Fibroblast of villous mesenchyme (primary cell): ENCODE results near the gene E4F1. TPM values are rescaled to one million over a fixed set of nuclear protein-coding genes. Genes with fewer than 3 reads are reported as not detected.
A peak's percentile ranks its signal among the peaks of the same experiment; 100 is the strongest.

Source experiments
- DNase-seq: peaks from one replicate; pipeline ENCODE4 v3.0.0-alpha.2; 2010; ENCODE audit warnings: low read depth
- H3K4me3 ChIP-seq: 2 replicates; pipeline ENCODE4 v1.5.1; 2011; ENCODE audit warnings: low read depth, mild to moderate bottlenecking, low read length
- total RNA-seq: library from RNA; depleted of rRNA; stranded (reverse); fragments of >200 nt; gene quantifications from 2 replicates; pipeline ENCODE4 v1.2.3, GENCODE V29; 2012
- TF ChIP-seq, protein P1 (sequence below): IDR thresholded peaks from 2 replicates; pipeline ENCODE4 v1.5.1; 2012; ENCODE audit warnings: low read depth, mild to moderate bottlenecking, low read length; ENCODE audit not compliant: insufficient read depth

E4F1 gene
- total RNA-seq, 1 donor, result 25.9 TPM

DNA sequence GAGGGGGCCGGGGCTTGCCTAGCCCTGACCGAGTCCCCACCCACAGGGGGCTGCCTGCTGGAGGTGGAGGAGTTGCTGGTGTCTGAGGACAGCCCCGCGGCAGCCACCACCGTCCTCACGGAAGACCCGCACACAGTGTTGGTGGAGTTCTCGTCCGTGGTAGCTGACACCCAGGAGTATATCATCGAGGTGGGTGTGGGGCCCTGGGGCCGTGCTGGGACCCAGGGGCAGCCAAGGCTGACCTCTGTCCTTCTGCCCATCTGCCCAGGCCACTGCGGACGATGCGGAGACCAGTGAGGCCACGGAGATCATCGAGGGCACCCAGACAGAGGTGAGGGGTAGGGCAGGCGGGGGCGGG is 11.4 kb downstream of the E4F1 start:
- H3K4me3 ChIP-seq, result no peak overlapping the region
- DNase-seq, result no peak
- TF ChIP-seq, protein P1, sequence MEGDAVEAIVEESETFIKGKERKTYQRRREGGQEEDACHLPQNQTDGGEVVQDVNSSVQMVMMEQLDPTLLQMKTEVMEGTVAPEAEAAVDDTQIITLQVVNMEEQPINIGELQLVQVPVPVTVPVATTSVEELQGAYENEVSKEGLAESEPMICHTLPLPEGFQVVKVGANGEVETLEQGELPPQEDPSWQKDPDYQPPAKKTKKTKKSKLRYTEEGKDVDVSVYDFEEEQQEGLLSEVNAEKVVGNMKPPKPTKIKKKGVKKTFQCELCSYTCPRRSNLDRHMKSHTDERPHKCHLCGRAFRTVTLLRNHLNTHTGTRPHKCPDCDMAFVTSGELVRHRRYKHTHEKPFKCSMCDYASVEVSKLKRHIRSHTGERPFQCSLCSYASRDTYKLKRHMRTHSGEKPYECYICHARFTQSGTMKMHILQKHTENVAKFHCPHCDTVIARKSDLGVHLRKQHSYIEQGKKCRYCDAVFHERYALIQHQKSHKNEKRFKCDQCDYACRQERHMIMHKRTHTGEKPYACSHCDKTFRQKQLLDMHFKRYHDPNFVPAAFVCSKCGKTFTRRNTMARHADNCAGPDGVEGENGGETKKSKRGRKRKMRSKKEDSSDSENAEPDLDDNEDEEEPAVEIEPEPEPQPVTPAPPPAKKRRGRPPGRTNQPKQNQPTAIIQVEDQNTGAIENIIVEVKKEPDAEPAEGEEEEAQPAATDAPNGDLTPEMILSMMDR, result no peak

DNA sequence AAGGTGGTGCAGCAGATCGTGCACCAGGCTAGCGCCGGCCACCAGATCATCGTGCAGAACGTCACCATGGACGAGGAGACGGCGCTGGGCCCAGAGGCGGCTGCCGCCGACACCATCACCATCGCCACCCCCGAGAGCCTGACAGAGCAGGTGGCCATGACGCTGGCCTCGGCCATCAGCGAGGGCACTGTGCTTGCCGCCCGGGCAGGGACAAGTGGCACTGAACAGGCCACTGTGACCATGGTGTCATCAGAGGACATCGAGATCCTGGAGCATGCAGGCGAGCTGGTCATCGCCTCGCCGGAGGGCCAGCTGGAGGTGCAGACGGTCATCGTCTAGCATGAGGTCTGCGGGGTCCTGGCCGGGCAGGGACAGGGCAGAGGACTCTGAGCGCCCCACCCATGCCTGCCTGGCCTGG is 11.9 kb downstream of the E4F1 start:
- H3K4me3 ChIP-seq, result no peak overlapping the region
- no peak for DNase-seq
- TF ChIP-seq, protein P1, result no peak

DNA sequence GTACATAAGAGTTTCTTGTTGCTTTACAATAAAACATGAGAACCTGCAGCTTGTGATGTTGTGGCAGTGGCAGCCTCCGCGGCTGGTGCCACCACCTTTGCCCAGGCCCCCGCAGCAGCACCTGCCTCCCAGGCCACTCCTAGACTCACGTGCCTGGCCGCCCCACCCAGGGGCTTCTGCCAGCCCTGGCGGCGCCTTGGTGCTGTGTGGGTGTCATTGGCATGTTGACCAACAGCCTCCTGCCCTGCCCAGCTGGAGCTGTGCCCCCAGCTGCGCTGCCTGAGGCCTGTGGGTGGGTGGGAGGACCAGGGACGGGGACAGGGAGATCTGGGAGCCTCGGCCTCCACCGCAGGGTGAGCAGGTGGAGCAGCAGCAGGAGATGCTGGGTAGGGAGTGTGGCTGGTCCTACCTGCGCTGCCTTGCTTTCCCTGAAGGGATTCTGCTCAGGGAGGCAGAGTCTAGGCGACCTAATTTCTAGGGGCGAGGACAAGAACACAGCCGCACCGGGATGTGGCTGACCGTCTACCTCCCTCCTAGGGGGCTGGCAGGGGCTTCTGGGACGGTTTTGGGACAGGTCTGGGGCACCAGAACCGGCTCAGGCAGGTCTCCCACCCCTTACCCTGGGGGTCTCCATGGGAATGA is 12.4 kb downstream of the E4F1 start:
- DNase-seq, result no peak
- no peak overlapping the region for H3K4me3 ChIP-seq
- TF ChIP-seq, protein P1, result no peak

DNA sequence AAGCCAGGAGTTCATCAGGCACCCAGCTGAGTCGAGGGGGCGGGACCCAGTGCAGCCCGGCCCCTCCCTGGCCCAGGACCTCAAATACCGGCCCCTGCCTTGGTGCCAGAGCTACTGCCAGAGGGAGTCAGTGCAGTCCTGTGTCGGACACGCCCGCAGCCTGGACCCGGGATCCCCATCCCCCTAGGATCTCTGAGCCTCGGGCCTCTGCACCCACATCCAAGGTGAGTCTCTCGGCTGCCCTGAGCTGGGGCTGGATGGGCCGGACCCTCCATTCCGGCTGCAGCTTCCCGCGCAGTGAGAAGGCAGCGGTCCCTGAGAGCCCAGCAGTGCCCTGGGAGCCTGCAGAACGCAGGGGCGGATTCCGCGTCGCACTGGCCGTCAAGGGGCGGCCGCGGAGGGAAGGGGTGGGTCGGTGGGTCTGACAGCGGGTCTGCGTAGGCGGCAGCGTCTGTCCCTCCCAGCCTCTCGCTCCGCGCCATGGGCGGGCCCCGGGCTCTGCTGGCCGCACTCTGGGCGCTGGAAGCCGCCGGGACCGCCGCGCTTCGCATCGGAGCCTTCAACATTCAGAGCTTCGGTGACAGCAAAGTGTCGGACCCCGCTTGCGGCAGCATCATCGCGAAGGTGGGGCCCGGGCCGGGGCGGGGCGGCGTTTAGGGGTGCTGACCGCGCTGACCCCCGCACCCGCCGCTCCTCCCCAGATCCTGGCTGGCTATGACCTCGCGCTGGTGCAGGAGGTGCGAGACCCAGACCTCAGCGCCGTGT is 13.1 kb downstream of the E4F1 start, which contains the start of gene DNASE1L2:
Gene DNASE1L2, plus strand, starts transcription at position 108 of the 765 bp plus-strand sequence. Its CDS starts 373 bp downstream, at position 481.
- DNase-seq, result peak; percentile 18
- TF ChIP-seq, protein P1, result no peak
- H3K4me3 ChIP-seq, result peak within 1 kb of the TSS; percentile 43

DNA sequence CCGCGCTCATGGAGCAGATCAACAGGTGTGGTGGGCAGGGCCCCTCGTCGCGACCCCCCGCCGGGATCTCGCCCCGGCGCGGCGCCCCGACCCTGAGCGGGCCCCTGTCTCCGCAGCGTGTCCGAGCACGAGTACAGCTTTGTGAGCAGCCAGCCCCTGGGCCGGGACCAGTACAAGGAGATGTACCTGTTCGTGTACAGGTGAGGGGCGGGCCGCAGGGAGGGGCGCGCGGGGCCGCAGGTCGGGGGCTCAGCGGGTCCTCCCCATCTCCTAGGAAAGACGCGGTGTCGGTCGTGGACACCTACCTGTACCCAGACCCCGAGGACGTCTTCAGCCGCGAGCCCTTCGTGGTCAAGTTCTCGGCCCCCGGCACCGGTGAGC is 13.7 kb downstream of the E4F1 start:
- peak overlapping the region; percentile 43 for H3K4me3 ChIP-seq
- no peak for DNase-seq
- TF ChIP-seq, protein P1, result no peak

DNA sequence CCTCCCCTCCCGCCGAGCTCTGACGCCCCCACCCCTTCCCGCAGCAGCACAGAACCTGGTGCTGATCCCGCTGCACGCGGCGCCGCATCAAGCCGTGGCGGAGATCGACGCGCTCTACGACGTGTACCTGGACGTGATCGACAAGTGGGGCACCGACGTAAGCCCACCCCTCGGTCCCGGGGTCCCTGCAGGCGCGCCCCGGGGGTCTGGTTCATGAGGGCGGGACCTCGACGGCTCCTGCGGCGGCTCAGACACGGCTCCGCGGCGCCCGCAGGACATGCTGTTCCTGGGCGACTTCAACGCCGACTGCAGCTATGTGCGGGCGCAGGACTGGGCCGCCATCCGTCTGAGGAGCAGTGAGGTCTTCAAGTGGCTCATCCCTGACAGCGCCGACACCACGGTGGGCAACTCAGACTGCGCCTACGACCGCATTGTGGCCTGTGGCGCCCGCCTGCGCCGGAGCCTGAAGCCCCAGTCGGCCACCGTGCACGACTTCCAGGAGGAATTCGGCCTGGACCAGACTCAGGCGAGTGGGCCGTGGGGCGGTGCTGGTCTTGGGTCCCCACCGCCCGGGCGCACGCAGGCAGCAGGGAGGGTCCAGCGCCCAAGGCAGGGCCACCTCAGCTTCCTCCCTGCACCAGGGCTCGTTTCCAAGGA is 14.2 kb downstream of the E4F1 start:
- H3K4me3 ChIP-seq, result no peak overlapping the region
- TF ChIP-seq, protein P1, result no peak
- no peak for DNase-seq
